Calu3 (cell line): ENCODE measurements around the gene DNAJC15. TPM values are rescaled to one million over a fixed set of nuclear protein-coding genes. Genes with fewer than 3 reads are reported as not detected.

Source experiments
- BruUV-seq: library from RNA; stranded (reverse); fragments of 400-500 nt; replicated peaks from 2 replicates; lab custom pipeline; 2021; lab: Mats Ljungman, UMichigan
- CTCF ChIA-PET: fragments of 300-600 bp; sonication (Branson Sonifier 250); formaldehyde crosslinking; loops from one replicate; lab custom pipeline; 2022; ENCODE audit warnings: antibody characterized with exemption; lab: Charles Lee
- DNase-seq: peaks from one replicate; pipeline ENCODE4 v3.0.0; 2022
- H3K27ac Mint-ChIP-seq: one replicate; pipeline ENCODE4 v1.8.0; 2022; ENCODE audit warnings: mixed read lengths; ENCODE audit not compliant: unreplicated experiment
- H3K27me3 Mint-ChIP-seq: one replicate; pipeline ENCODE4 v1.8.0; 2022; ENCODE audit warnings: mixed read lengths; ENCODE audit not compliant: unreplicated experiment
- H3K36me3 Mint-ChIP-seq: one replicate; pipeline ENCODE4 v1.8.0; 2022; ENCODE audit warnings: mild to moderate bottlenecking, moderate library complexity, mixed read lengths; ENCODE audit not compliant: insufficient read depth, unreplicated experiment
- H3K4me1 Mint-ChIP-seq: one replicate; pipeline ENCODE4 v1.8.0; 2022; ENCODE audit warnings: mild to moderate bottlenecking, low read depth, mixed read lengths; ENCODE audit not compliant: unreplicated experiment
- H3K4me3 Mint-ChIP-seq: one replicate; pipeline ENCODE4 v1.8.0; 2022; ENCODE audit warnings: mild to moderate bottlenecking, low read depth, moderate library complexity, mixed read lengths; ENCODE audit not compliant: unreplicated experiment
- H3K9me3 Mint-ChIP-seq: one replicate; pipeline ENCODE4 v1.8.0; 2022; ENCODE audit warnings: low read depth, mixed read lengths; ENCODE audit not compliant: unreplicated experiment
- intact Hi-C: fragments of 100-400 bp; cut with micrococcal nuclease; formaldehyde crosslinking; loops from one replicate; pipeline ENCODE4 v1.10.0; 2022; ENCODE audit not compliant: unreplicated experiment
- total RNA-seq: library from RNA; stranded (reverse); gene quantifications from 2 replicates; pipeline ENCODE4 v1.2.3, GENCODE V29; 2022
- TF ChIP-seq, protein P1 (sequence below): fragments of 200-600 bp; IDR thresholded peaks from one replicate; pipeline ENCODE4 v1.8.0; 2022; ENCODE audit warnings: antibody characterized with exemption; ENCODE audit not compliant: unreplicated experiment

The DNAJC15 gene
- total RNA-seq, 1 experiment from 2014 or later: 13.1 TPM

DNA sequence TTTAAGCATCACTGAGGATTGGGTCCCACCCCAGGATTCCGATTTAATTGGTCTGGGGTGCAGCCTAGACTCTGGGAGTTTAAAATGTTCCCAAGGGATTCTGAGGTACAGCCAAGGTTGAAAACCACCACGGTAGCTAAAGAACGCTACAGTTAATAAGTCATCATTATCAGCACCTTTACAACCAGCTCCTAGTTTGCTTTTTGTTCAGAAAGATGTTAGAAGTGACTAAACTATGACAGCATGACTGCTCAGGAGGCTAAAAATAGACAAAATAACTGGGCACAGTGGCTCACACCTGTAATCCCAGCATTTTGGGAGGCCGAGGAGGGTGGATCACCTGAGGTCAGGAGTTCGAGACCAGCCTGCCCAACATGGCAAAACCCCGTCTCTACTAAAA is 19.7 kb upstream of the DNAJC15 start:
- intact Hi-C loops: no loop called here
- Mint-ChIP-seq H3K36me3 (no peaks in the 10 kb centered on the region), H3K27ac (no peak overlapping the region), H3K4me1 (peaks cover 10% of the 10 kb centered on the region), H3K4me3 (no peak overlapping the region), H3K9me3 (peaks cover 4% of the 10 kb centered on the region), H3K27me3 (no peaks in the 10 kb centered on the region)
- TF ChIP-seq, protein P1, sequence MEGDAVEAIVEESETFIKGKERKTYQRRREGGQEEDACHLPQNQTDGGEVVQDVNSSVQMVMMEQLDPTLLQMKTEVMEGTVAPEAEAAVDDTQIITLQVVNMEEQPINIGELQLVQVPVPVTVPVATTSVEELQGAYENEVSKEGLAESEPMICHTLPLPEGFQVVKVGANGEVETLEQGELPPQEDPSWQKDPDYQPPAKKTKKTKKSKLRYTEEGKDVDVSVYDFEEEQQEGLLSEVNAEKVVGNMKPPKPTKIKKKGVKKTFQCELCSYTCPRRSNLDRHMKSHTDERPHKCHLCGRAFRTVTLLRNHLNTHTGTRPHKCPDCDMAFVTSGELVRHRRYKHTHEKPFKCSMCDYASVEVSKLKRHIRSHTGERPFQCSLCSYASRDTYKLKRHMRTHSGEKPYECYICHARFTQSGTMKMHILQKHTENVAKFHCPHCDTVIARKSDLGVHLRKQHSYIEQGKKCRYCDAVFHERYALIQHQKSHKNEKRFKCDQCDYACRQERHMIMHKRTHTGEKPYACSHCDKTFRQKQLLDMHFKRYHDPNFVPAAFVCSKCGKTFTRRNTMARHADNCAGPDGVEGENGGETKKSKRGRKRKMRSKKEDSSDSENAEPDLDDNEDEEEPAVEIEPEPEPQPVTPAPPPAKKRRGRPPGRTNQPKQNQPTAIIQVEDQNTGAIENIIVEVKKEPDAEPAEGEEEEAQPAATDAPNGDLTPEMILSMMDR: no peak
- DNase-seq: no peak
- BruUV-seq: no TSS peak
- CTCF ChIA-PET: no interaction called here

GRCh38 chr13:43005460-43006236 is 17.7 kb upstream of the DNAJC15 start:
- CTCF ChIA-PET: no interaction called here
- TF ChIP-seq, protein P1: no peak
- BruUV-seq: no TSS peak
- Mint-ChIP-seq H3K4me1 (peaks cover 10% of the 10 kb centered on the region), H3K4me3 (no peak overlapping the region), H3K27me3 (no peaks in the 10 kb centered on the region), H3K27ac (no peak overlapping the region), H3K36me3 (no peaks in the 10 kb centered on the region), H3K9me3 (peaks cover 4% of the 10 kb centered on the region)
- intact Hi-C loops: no loop called here
- DNase-seq: no peak

DNA sequence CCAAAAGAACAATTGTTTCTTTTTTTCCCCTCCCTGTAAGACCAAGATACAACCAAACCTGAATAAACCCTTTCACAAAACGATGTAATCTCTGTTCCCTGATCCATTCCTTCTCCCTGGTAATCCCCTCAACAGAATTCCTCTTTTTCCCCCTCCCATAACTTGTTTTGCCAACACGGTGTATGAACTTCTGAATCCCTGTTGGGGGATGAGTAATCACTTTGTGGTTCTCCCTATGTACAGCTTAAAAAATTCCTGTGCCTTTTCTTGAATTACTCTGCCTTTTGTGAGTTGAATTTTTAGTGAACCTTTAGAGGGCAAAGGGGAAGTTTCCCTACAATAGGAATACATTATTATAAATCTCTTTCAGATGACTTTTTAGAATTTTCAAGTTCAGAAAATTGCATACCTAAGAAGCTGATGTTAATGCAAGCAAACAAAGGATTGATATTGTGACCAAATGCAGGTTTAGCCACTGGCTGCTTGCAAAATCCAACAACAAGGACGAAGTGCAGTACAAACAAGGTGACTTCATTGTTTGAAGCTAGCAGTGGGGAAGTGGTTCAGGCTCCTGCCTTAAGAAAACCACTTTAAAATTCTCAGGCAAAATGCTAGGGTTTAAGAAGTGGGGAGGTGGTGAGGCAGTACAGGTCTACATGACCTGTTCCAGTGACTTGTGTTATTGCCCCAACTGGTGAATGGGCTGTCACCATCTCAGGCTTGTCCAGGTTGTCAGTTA is 16.3 kb upstream of the DNAJC15 start:
- no TSS peak for BruUV-seq
- Mint-ChIP-seq H3K36me3 (no peaks in the 10 kb centered on the region), H3K27ac (no peak overlapping the region), H3K4me3 (no peak overlapping the region), H3K9me3 (peaks cover 4% of the 10 kb centered on the region), H3K4me1 (peaks cover 10% of the 10 kb centered on the region), H3K27me3 (no peaks in the 10 kb centered on the region)
- no peak for DNase-seq
- intact Hi-C loops: no loop called here
- CTCF ChIA-PET: no interaction called here
- TF ChIP-seq, protein P1: no peak

DNA sequence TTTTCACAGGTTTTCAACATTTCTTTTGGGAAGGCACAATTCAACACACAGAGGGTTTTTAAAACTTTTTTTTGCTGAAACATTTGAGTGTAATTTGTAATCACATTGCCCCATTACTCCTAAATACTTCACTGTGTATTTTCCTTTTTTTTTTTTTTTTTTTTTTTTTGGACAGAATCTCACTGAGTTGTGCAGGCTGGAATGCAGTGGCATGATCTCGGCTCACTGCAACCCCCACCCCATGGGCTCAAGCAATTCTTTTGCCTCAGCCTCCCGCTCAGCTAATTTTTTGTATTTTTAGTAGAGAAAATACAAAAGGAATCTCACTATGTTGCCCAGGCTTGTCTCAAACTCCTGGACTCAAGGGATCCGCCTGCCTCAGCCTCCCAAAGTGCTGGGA is 14.8 kb upstream of the DNAJC15 start:
- DNase-seq: no peak
- H3K4me3 Mint-ChIP-seq: no peak overlapping the region
- CTCF ChIA-PET: no interaction called here
- BruUV-seq: no TSS peak
- no peaks in the 10 kb centered on the region for H3K36me3 Mint-ChIP-seq
- peaks cover 10% of the 10 kb centered on the region for H3K4me1 Mint-ChIP-seq
- intact Hi-C loops: no loop called here
- TF ChIP-seq, protein P1: no peak
- H3K27me3 Mint-ChIP-seq: no peaks in the 10 kb centered on the region
- H3K27ac Mint-ChIP-seq: no peak overlapping the region
- H3K9me3 Mint-ChIP-seq: no peaks in the 10 kb centered on the region
